HL-60 (cell line): ENCODE data around the gene CCND2.

Experiments used
- CTCF ChIP-seq: IDR thresholded peaks from one replicate; pipeline ENCODE4 v1.5.1; 2011; ENCODE audit warnings: low read length, control low read depth, inconsistent platforms; ENCODE audit not compliant: insufficient read depth
- GABPA ChIP-seq: IDR thresholded peaks from 2 replicates; pipeline ENCODE4 v1.6.1; 2012; ENCODE audit warnings: low read depth

GRCh38 chr12:4277205-4277543 lies 3.6 kb downstream of the CCND2 start:
- TF ChIP-seq CTCF (no peak), GABPA (no peak)
